ENCODE measurements around the gene ERC1.
"Not testable (repeated sequence)": the region's sequence is repeated elsewhere in the genome, so short reads cannot be mapped to it uniquely, and the experiment has no call there.

Gene ERC1

DNA sequence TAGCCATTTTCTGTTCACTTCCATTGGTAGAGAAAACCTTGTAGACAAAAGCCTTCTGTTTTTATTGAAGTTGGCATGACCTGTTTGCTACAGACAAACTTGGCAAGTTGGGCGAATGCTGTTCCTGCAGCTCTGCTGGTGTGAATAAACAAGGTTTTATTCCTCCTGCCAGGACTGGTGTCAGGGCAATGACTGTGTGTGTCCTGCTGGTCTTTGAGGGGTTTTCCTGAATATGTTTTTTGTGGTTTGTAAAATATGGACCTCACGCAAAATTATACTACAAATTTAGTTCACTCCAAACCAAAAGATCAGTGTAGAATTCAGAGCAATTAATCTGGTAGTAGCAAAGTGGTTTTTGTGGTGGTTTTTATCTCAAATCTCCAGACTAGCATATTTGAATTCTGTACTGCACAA, 140.8 kb downstream of the ERC1 start:
- DNase-seq, result no peak

- no peak for DNase-seq
Measured at GRCh38 chr12:1132311-1132710, 141.3 kb downstream of the ERC1 start.

DNA sequence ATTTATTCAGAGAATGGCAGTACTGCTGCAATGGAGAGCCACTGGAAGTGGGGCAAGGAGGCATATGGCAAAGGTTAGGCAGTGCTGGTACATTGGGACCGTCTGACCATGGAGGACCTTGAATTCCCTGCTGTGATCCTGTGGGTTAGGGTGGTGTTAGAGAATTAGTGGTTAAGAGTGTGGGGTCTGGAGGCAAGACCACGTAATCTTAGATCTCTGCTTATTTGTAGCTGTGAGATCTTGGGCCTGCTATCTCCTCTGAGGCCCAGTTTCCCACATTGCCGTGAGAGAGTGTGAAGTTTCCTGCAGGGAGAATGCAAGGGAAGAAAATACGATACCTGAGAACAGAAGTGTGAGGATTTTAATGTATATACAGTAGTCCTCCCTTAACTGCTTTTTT, 147.7 kb downstream of the ERC1 start:
- no peak for DNase-seq

GRCh38 chr12:1146758-1147157, 155.7 kb downstream of the ERC1 start:
- DNase-seq, result not testable (repeated sequence)

- DNase-seq, result no peak
Measured at GRCh38 chr12:1147821-1148220, 156.8 kb downstream of the ERC1 start.

DNA sequence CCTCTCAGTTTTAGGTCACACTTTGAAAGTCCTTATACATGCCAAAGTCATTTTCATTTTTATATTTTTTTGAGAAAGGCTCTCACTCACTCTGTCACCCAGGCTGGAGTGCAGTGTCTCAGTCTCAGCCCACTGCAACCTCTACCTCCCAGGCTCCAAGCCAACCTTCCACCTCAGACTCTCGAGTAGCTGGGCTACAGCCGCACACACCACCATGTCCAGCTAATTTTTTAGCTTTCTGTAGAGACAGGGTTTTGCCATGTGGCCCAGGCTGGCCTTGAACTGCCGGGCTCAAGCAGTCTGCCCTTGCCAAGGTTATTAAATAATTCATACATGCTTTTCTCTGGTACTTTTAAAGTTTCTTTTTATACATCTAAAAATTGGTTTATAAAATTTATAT, 166.0 kb downstream of the ERC1 start:
- no peak for DNase-seq

DNA sequence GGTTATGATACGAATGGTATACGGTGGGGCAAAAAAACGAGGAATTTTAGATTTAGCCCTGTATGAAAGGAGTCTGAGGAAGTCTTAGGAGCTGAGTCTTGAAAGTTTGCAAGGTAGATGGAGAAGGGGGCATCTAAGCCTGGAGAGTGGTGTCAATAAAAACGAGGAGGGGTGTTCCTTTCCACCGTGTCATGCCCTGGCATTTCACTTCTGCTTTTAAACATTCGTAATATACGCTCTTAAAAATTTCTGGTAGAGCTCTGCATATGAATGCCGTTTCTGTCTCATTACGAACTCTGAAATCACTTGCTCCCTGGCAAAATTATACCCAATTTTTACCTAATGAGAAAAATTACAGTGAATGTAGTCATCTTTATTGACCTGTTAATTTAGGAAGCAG, 170.2 kb downstream of the ERC1 start:
- no peak for DNase-seq

GRCh38 chr12:1162081-1162760, 171.2 kb downstream of the ERC1 start:
- DNase-seq, result no peak

GRCh38 chr12:1167784-1168183, 176.8 kb downstream of the ERC1 start:
- no peak for DNase-seq

GRCh38 chr12:1170411-1170810, 179.4 kb downstream of the ERC1 start:
- DNase-seq, result no peak

- no peak for DNase-seq
Measured at GRCh38 chr12:1171657-1172408, 180.8 kb downstream of the ERC1 start.

- DNase-seq, result no peak
Measured at GRCh38 chr12:1173781-1174617, 183.0 kb downstream of the ERC1 start.

GRCh38 chr12:1174659-1175058, 183.6 kb downstream of the ERC1 start:
- DNase-seq, result no peak

DNA sequence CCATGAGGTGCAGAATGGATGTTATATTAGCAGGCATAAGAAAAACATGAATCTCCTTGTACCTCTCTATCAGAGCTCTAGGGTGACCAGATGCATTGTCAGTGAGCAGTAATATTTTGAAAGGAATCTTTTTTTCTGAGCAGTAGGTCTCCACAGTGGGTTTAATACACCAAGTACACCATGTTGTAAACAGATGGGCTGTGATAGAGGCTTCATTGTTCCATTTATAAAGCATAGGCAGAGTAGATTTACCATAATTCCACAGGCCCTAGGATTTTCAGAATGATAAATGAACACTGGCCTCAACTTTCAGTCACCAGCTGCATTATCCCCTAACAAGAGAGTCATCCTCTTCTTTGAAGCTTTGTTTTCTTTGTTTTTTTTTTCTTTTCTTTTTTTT, 185.2 kb downstream of the ERC1 start:
- DNase-seq, result no peak

DNA sequence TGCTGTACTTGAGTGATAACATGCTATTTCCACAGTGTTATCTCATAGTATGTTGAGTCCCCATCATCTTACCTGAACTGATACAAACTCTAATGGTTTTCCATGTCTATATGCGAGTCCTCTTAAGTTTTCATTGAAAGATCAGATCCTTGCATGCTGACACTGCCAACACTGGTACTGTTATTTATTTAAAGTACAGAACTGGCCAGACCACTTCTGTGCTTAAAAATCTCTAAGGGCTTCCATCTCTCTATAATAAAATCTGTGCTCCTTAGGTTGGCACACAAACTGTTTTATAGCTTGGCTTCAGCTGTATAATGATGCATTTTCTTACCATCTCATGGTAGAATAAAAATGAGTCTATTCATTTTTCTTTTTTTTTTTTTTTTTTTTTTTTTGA, 188.1 kb downstream of the ERC1 start:
- no peak for DNase-seq

GRCh38 chr12:1182069-1182468, 191.0 kb downstream of the ERC1 start:
- no peak for DNase-seq

- DNase-seq, result no peak
Measured at GRCh38 chr12:1184402-1184801, 193.4 kb downstream of the ERC1 start.

GRCh38 chr12:1185460-1186182, 194.6 kb downstream of the ERC1 start:
- DNase-seq, result no peak

DNA sequence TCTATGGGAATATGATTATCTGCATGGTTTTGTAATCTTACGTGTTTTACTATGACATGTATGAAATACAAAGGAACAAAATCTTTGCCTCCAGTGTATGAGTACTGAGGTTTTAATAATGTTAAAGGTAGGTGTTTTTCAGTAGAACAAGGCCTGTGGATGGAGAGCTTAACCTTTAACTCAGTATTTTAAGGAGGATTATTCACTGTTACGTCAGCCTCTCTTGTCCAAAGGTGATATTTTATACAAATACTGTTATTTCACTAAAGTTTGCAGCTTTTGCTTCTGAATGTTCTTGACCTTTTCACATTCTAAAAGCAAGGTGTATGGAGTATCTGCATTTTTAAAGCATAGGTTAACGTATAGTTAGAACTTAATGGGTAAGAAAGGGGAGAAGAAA, 195.3 kb downstream of the ERC1 start:
- DNase-seq, result no peak

DNA sequence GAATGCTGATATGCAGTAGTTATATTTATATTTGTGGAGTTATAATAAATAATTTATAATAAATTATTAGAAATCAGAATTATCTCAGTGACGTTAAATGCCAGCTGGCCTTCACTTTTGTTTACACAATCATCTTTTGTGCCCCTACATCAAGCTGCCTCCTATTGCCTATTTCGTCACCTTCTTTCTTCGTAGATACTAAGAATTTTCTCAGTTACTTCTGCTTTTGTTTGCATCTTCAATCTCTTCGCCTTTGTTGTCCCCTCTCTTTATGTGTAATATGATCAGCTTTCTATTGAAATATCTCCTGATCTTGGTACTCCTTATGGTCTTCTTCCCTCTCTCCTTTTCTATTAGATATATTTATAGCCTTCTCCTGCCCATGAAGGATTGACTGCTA, 197.0 kb downstream of the ERC1 start:
- no peak for DNase-seq

GRCh38 chr12:1189163-1189562, 198.1 kb downstream of the ERC1 start:
- no peak for DNase-seq

DNA sequence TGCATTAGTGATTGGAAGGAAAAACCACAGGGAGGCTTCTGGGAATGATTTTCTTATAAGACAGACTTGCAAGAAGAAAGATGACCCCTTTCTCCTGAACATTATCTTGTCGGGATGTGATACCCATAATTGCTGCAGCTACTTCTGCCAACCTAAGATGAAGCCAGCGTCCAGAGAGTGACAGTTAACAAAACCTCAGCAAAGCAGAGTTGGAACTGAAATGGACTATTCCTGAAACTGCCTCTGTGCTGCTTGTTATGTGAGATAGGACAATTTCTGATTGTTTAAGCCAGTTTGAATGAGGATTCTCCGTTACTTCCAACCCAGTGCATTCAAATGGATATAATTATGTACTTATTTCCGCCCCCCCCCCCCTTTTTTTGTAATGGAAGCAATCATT, 204.5 kb downstream of the ERC1 start:
- DNase-seq, result no peak

Data from stimulated activated naive CD4-positive, alpha-beta T cell treated with Interleukin-2 at 50 U/mL for 16 hours (primary cell).